AG08395 (cell line): ENCODE measurements around the gene CD151.
A peak's percentile ranks its signal among the peaks of the same experiment; 100 is the strongest.

Experiments used
- DNase-seq: peaks from one replicate; pipeline ENCODE4 v3.0.0; 2012; ENCODE audit warnings: mixed read lengths, low spot score

The CD151 gene

DNA sequence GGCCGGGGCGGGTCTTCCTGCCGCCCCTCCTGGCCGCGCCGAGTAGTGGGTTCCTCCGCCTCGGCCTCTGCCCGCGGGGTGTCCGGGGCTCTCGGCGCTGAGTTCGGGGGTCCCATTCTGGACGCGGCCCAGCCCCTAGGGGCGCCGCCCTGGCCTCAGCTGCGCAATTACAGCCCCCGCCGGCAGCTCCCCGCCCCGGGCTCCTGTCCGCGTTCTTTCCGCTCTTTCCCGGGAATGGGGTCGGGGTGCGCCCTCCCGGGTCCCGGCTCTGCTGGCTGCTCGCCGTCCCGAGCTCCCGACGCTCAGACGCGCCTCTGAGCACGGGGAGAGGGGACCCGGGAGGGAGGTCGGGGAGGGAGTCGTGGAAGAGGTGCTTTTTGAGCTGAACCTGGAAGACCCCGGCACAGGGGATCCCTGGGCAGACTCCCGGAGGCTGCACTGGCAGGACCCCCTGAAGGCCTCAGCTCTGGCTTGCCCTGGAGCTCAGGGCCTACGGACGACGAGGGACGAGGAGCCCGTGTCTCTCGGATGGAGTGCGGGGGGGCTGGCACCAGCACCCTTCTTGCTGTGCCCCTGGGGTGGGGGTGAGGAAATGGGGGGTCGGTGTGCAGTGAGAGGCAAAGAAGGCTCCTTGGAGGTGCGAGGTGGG is 10.5 kb downstream of the CD151 start:
- DNase-seq: no peak

DNA sequence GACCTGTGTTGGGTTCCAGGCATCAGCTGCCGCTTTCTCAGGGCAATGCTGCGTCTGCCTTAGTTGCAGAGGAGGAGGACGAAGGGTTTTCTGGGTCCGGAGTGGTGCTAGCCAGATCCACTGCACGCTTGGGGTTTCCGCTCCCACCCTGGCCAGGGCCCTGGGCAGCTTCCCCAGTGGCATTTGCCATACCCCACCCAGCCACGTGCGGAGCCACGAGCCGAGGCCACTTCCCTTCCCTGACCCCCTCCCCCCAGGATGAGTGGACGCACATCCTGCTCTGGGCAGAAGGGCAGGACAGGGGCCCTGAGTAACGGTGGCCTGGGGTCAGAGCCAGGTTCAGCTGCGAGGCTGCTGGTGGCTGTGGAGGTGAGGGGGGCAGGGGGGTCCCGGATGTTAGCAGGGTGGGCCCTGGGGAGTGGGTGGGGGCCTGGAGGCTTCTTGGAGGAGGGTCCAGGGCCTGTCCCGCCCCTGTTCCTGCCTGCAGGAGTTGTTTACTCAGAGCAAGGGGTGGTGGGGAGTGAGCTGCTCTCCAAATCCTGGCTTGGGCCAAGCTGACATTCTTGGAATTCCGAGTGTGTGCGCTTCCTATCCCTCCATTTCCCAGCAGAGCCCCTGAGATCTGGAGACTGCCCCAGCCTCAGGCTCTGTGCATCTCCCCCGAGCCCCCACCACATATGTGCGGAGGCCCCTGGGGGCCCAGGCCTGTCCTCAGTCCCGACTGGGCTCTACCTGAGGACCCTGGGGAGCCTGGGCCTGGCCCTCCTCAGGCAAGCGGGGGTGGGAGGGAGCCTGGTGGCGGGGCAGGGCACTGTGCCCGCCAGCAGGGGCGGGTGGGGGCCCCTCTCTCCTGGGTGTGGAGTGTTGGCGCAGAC is 11.3 kb downstream of the CD151 start:
- DNase-seq: peak; percentile 92

GRCh38 chr11:844693-845644 is 12.2 kb downstream of the CD151 start:
- DNase-seq: peak; percentile 92

DNA sequence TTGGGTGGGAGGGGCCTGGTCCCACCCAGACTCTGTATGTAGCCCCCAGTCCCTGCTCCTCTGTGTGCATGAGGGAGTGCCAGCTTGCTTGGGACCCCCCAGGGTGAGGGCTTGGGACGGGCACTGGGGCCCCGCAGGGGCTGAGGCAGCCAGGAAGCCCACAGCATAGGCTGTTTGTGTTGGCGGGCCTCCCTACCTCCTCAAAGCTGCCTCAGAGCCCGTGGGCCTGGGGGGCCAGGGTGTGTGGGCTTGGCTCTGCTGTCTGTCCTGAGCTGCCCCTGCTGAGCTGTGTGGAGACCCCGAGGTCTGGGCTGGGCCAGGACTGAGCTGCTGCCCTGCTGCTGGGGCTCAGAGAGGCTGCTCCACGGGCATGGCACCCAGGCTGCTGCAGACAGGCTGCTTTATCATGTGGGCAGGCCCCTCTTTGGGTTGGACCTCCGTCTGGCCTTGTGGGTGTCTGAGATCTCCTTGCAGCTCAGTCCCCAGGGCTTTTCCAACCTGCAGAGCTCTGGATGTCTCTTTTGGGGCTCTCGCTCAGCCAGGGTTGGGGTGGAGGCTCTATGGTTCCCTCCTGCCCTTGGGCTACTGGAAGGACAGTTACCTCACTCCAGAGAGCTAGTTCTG is 13.2 kb downstream of the CD151 start:
- DNase-seq: no peak

- DNase-seq: peak; percentile 40
Observed at GRCh38 chr11:846496-847098, 13.8 kb downstream of the CD151 start.

GRCh38 chr11:847876-848275 is 15.1 kb downstream of the CD151 start:
- no peak for DNase-seq

DNA sequence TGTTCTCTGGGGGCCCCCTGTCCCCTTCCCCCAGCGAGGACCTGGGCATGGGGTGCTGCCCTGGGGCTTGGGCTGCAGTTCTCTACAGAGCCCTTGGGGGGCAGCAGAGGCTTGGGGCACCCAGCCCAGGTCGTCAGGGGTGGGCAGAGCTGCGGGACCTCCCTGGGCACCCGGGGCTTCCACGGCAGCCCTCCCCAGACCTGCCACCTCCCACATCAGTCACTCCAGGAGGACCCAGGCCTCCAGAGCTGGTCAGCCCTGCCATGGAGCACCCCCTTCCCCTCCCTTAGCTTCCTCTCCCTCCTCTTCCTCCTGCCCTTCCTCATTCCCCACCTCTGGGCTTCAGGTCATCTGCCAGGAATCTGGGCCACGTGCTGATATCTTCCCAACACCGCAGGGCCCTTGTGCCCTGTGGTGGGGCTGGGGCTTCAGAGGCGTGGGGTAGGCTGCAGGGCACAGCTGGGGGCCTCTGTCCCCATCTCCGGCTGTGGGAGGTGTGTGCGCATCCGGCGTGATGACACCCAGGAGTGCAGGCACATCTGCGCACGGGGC is 15.7 kb downstream of the CD151 start:
- peak; percentile 72 for DNase-seq

- no peak for DNase-seq
Observed at GRCh38 chr11:849104-849824, 16.5 kb downstream of the CD151 start.

DNA sequence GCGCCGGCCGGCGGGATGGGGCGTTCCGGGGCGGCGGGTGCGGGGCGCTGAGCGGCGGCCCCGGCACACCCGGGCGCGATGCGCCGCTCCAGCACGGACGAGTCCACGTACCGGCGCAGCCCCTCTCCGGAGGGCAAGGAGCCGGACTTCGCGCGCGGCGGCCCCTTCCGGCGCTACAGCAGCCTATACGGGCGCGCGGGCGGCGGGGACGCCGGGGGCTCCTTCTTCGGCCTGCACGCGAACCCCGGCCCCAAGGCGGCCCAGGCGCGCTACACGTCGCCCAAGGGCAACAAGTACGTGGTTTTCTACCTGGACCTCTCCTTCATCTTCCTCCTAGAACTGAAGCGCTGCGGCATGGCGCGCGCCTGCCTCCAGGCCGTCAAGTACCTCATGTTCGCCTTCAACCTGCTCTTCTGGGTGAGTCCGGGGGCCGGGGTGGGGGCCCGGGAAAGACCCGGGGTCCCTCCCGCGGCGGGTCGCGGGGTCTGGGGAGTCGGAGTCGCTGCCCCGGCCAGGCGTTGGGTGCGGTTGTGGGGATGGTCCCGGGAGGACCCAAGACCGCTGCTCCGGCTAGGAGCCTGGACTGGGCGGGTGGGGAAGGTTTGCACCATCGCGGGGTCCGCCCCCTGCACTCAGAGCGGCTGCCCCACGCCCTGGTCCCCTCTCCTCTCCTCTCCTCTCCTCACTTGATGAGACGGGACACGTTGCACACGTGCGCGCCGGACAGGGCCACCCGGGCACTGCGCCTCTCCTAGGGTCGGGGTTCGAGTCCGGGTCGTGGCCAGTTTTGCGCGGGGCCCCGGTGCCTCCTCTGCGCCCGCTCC is 17.4 kb downstream of the CD151 start:
- DNase-seq: no peak

- DNase-seq: no peak
Observed at GRCh38 chr11:850775-851763, 18.3 kb downstream of the CD151 start.

- no peak for DNase-seq
Observed at GRCh38 chr11:852762-853161, 20.0 kb downstream of the CD151 start.

DNA sequence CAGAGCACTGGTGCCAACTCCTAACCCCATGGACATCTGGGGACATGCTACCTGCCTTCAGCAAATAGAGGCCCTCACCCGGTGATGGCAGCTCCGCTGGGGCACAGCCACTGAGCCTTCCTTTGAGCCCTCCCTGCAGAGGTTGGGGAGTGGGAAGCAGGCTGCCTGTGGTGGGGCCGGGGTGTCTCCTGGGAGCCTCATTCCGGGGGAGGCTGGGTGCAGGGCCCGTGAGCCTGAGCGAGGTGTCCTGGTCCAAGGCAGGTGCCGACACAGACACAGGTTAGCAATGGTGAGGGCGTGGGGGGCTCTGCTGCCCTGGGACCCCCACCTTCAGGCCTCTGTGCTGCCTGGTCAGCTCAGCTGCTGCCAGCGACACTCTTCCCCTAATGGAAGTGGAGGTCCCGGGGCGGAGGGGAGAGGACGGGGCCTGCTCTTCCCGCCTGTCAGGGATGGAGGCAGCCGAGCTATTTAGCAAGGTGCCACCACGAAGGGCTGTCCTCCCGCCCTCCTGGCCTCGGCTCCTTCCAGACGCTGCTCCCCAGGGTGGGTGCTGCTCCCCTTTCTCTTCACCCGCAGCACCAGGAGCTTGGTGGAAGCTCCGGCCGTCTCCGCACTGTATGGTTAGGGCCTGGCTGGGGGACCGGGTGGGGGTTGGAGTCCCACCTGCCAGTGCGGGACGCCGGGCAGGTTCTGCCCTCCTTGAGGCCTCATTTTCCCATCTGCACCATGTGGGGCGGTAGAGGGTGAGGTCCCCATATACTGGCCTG is 21.1 kb downstream of the CD151 start:
- no peak for DNase-seq

- no peak for DNase-seq
Observed at GRCh38 chr11:854601-855329, 22.0 kb downstream of the CD151 start.

GRCh38 chr11:855330-855674 is 22.6 kb downstream of the CD151 start:
- no peak for DNase-seq

DNA sequence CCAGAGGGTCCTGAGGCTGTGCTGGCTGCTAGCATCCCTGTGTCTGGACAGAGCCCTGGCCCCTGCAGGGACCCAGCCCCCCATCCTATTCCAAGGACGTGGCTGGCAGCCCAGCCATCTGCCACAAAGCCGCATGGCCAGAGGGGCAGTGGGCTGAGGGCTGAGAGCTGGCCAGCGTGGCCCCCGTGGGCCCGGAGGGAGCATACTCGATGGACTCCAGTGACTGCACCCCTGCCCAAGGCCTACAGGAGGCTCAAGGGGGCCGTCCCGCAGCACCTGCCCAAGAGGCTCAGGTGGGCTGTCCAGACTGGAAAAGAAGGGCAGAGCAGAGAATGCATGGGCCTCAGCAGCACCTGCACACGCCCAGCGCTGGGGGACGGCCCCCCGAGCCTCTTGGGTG is 23.0 kb downstream of the CD151 start:
- no peak for DNase-seq

GRCh38 chr11:856397-856796 is 23.6 kb downstream of the CD151 start:
- DNase-seq: no peak
